Esophagus squamous epithelium (tissue), 5 donors: ENCODE measurements around the gene FGB. TPM values are rescaled to one million over a fixed set of nuclear protein-coding genes. Genes with fewer than 3 reads are reported as not detected.

Source experiments
- DNase-seq: peaks from one replicate; lab custom pipeline; 2025; lab: John Stamatoyannopoulos, UW
- H3K27ac ChIP-seq, 4 donors: fragments of 200-600 bp; sonication (generic); one replicate each; pipeline ENCODE4 v1.5.1; 2016 to 2019; ENCODE audit warnings: mild to moderate bottlenecking in 1 of 4
- H3K27me3 ChIP-seq, 4 donors: fragments of 200-600 bp; sonication (generic); 1 replicate in 3 of 4; 2 replicates in 1 of 4; pipeline versions ENCODE4 v1.5.1 to v1.6.0; 2017 to 2021; ENCODE audit warnings: antibody characterized with exemption in 1 of 4
- H3K36me3 ChIP-seq, 3 donors: fragments of 200-600 bp; sonication (generic); one replicate each; pipeline ENCODE4 v1.5.1; 2016 to 2019
- H3K4me1 ChIP-seq, 3 donors: fragments of 200-600 bp; sonication (generic); one replicate each; pipeline ENCODE4 v1.5.1; 2017 to 2019
- H3K4me3 ChIP-seq, 4 donors: fragments of 200-600 bp; sonication (generic); 1 replicate in 3 of 4; 2 replicates in 1 of 4; pipeline ENCODE4 v1.5.1; 2016 to 2019; ENCODE audit warnings: mild to moderate bottlenecking in 2 of 4, moderate library complexity in 1 of 4
- H3K9me3 ChIP-seq, 3 donors: fragments of 200-600 bp; sonication (generic); one replicate each; pipeline ENCODE4 v1.5.1; 2016 to 2019
- POLR2A ChIP-seq, 4 donors: fragments of 450-650 bp; IDR thresholded peaks; one replicate each; pipeline ENCODE4 v1.6.1; 2017; ENCODE audit warnings: antibody characterized with exemption in 4 of 4, mild to moderate bottlenecking in 4 of 4, moderate library complexity in 3 of 4
- WGBS, 2 donors: methylation state at CpG; one replicate each; pipeline ENCODE4 v1.1.5; 2018; 5-methylcytosine and 5-hydroxymethylcytosine counted together
- intact Hi-C: fragments of 100-400 bp; cut with DNase I; formaldehyde crosslinking; loops from one replicate; pipeline ENCODE4 v1.15.0; 2022
- total RNA-seq, 4 donors: library from RNA; depleted of rRNA; stranded (reverse); fragments of >200 nt; gene quantifications; one replicate each; pipeline ENCODE4 v1.1.0, GENCODE V29; 2016
- TF ChIP-seq, protein P1 (sequence below), 6 experiments: fragments of 450-650 bp in 4 of 6; fragments of 200-600 bp in 2 of 6; sonication (generic) in 2 of 6; IDR thresholded peaks; one replicate each; pipeline ENCODE4 v1.5.1; 2016 to 2019; ENCODE audit warnings: antibody characterized with exemption in 6 of 6, mild to moderate bottlenecking in 4 of 6, moderate library complexity in 4 of 6
- donor health status: DM: yes; HTN: yes; CAD: no.

The FGB gene
- total RNA-seq, 4 donors from 2014 or later, result not detected

DNA sequence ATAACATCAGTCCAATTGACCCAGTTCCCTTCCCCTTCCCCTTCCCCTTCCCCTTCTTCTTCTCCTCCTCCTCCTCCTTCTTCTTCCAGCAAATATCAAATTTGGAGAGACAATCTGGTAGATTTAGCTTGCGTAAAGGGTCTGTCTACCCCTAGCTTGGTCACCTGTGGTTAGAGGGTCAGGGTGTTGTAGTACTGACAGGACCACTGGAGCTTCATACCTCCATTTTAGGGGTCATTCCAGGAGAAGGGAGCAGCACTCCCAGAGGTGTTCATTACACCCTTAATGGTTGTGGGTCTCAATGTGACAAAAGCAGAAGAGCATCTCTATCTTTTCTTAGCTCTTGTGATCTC is 3.7 kb upstream of the FGB start:
- H3K27me3 ChIP-seq, result no peaks in the 10 kb centered on the region
- no peak for DNase-seq
- H3K27ac ChIP-seq, result no peak overlapping the region
- intact Hi-C loops, result loop anchor here (5.0 kb wide), 1 partner anchor 63 kb away; no protein-coding TSS in a partner anchor
- no peaks in the 10 kb centered on the region for H3K4me1 ChIP-seq
- H3K36me3 ChIP-seq, result no peaks in the 10 kb centered on the region
- TF ChIP-seq, protein P1, sequence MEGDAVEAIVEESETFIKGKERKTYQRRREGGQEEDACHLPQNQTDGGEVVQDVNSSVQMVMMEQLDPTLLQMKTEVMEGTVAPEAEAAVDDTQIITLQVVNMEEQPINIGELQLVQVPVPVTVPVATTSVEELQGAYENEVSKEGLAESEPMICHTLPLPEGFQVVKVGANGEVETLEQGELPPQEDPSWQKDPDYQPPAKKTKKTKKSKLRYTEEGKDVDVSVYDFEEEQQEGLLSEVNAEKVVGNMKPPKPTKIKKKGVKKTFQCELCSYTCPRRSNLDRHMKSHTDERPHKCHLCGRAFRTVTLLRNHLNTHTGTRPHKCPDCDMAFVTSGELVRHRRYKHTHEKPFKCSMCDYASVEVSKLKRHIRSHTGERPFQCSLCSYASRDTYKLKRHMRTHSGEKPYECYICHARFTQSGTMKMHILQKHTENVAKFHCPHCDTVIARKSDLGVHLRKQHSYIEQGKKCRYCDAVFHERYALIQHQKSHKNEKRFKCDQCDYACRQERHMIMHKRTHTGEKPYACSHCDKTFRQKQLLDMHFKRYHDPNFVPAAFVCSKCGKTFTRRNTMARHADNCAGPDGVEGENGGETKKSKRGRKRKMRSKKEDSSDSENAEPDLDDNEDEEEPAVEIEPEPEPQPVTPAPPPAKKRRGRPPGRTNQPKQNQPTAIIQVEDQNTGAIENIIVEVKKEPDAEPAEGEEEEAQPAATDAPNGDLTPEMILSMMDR (IDR thresholded peaks at IDR 0.05), result no peak
- TF ChIP-seq POLR2A (IDR thresholded peaks at IDR 0.05), result no peak
- WGBS, 2 donors, result 78 to 93% methylated on average over 1 of the region's 1 CpG
- H3K9me3 ChIP-seq, result no peaks in the 10 kb centered on the region
- H3K4me3 ChIP-seq, result no peak overlapping the region

DNA sequence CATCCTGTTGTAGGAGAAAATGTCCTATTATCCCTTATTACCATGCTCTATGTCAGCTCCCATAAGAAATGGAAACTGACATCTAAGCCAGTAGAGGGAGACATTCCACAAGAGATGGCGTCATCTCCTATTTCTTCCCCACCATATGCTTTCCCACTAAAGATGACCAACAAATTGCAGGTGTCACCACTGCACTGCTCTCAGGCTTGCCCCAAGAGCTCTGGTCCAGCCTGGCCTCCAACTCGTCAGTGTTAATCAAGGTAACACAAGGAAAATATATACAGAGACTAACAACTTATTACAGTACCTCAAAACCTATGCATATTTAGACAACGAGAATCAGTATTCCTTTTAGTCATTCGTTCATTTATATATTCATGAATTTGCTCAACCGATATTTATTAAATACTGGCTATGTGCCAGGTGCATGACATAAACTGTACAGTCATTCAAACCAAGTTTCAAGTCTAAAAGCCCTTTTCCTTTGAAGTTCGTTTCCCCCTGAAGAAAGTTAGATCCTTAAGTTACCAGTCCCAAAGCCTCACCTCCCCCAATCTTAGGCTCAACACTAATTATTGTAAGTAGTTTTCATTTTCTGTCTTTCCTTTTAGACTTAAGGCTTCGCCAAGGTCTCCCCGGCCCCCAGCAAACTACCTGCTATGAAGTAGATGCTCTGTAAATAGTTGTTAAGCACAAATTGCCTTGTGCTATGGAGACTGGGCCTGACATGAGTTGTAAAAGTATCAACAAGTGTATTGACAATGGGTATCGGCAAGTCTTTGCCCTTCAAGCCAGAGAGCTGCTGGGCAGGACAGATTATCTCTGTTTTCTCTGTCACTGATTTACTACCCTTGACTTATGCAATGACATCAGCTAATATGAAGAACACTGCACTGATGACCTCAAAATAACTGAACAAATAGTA is 3.1 kb upstream of the FGB start:
- no peak for TF ChIP-seq POLR2A (IDR thresholded peaks at IDR 0.05)
- TF ChIP-seq, protein P1 (IDR thresholded peaks at IDR 0.05), result peak in 5 of 6 experiments; percentile 26 to 59 (median 47)
- no peak for DNase-seq
- intact Hi-C loops, result loop anchor here (5.0 kb wide), 1 partner anchor 63 kb away; no protein-coding TSS in a partner anchor
- no peaks in the 10 kb centered on the region for H3K4me1 ChIP-seq
- no peaks in the 10 kb centered on the region for H3K9me3 ChIP-seq
- H3K36me3 ChIP-seq, result no peaks in the 10 kb centered on the region
- no peak overlapping the region for H3K27ac ChIP-seq
- WGBS, 2 donors, result 58 to 59% methylated on average over 9 of the region's 9 CpGs
- H3K4me3 ChIP-seq, result no peak overlapping the region
- H3K27me3 ChIP-seq, result no peaks in the 10 kb centered on the region

DNA sequence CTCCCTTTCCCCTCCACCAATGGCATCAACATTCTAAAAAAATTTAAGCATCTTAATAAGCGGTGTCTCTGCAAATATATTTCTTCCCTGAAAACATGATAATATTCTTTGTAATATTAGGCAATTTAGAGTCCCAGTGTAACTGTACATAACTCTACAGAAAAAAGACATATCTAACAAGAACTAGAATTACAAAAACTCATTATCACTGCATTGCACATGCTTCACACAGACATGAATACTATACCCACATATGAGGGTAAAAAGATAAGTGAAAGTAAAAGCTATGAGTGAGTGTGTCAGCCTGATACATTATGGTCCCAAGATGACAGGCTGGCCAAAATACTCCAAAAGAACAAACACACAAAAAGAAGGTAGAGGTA is 2.4 kb upstream of the FGB start:
- no peak overlapping the region for H3K4me3 ChIP-seq
- WGBS, 2 donors, result 93 to 95% methylated on average over 1 of the region's 1 CpG
- DNase-seq, result no peak
- no peaks in the 10 kb centered on the region for H3K4me1 ChIP-seq
- H3K36me3 ChIP-seq, result no peaks in the 10 kb centered on the region
- H3K27me3 ChIP-seq, result no peaks in the 10 kb centered on the region
- intact Hi-C loops, result no loop called here
- H3K27ac ChIP-seq, result no peak overlapping the region
- no peak for TF ChIP-seq POLR2A (IDR thresholded peaks at IDR 0.05)
- TF ChIP-seq, protein P1 (IDR thresholded peaks at IDR 0.05), result no peak
- H3K9me3 ChIP-seq, result no peaks in the 10 kb centered on the region

DNA sequence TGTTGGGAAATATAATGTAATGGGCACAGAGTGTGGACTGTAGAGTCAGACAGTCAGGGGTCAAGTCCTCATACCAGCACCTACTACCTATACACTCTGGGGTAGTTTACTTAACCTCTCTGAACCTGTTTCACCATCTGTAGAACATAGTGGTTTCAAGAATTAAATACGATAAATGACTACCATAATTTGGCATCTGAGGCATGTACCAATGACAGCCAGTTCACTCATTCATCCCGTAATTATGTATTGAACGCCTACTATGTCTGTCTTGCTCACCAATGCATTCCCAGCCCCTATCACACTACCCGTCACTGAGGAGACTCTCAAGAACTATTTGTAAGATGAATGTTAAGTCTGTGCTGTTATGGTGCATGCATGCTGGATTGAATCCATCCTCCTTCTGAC is 2.0 kb upstream of the FGB start:
- intact Hi-C loops, result no loop called here

DNA sequence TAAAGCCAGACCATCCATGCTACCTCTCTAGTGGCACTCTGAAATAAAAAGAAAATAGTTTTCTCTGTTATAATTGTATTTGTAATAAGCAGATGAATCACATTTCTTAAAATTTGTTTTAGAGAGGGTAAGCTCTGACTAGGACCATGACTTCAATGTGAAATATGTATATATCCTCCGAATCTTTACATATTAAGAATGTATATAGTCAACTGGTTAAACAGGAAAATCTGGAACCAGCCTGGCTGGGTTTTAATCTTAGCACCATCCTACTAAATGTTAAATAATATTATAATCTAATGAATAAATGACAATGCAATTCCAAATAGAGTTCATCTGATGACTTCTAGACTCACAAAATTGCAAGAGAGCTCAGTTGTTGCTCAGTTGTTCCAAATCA is 1.5 kb downstream of the FGB start:
- intact Hi-C loops, result no loop called here
- Histone ChIP-seq H3K36me3 (no peaks in the 10 kb centered on the region), H3K4me3 (no peak overlapping the region), H3K27ac (no peak overlapping the region), H3K4me1 (no peaks in the 10 kb centered on the region), H3K9me3 (no peaks in the 10 kb centered on the region), H3K27me3 (no peaks in the 10 kb centered on the region)
- WGBS, 2 donors, result 61 to 62% methylated on average over 1 of the region's 1 CpG
- TF ChIP-seq, protein P1 (IDR thresholded peaks at IDR 0.05), result no peak
- no peak for TF ChIP-seq POLR2A (IDR thresholded peaks at IDR 0.05)
- DNase-seq, result no peak

More for the DNA sequence above, 2.0 kb upstream of the FGB start:
- TF ChIP-seq, protein P1 (IDR thresholded peaks at IDR 0.05), result no peak
- no peak for TF ChIP-seq POLR2A (IDR thresholded peaks at IDR 0.05)
- 75 to 78% methylated on average over 4 of the region's 4 CpGs for WGBS, 2 donors
- H3K36me3 ChIP-seq, result no peaks in the 10 kb centered on the region
- H3K27me3 ChIP-seq, result no peaks in the 10 kb centered on the region
- no peaks in the 10 kb centered on the region for H3K9me3 ChIP-seq
- no peak overlapping the region for H3K4me3 ChIP-seq
- no peak for DNase-seq
- H3K4me1 ChIP-seq, result no peaks in the 10 kb centered on the region
- no peak overlapping the region for H3K27ac ChIP-seq
